Spleen (tissue), 11 donors: ENCODE measurements around the gene LHFPL5. TPM values are rescaled to one million over a fixed set of nuclear protein-coding genes. Genes with fewer than 3 reads are reported as not detected.
A peak's percentile ranks its signal among the peaks of the same experiment; 100 is the strongest.

Experiments used
- DNase-seq: peaks from one replicate; pipeline ENCODE4 v3.0.0-alpha.2; 2020
- H3K27ac ChIP-seq, 8 donors: fragments of 200-600 bp; sonication (generic) in 7 of 8; 1 replicate in 4 of 8; 2 replicates in 4 of 8; pipeline versions ENCODE4 v1.5.0 to v1.8.0; 2016 to 2021; ENCODE audit warnings: inconsistent platforms in 4 of 8, mild to moderate bottlenecking in 4 of 8, moderate library complexity in 1 of 8
- H3K27me3 ChIP-seq, 7 donors: fragments of 200-600 bp; sonication (generic) in 6 of 7; replicated peaks in 1 of 7; 1 replicate in 4 of 7; 2 replicates in 3 of 7; pipeline versions ENCODE4 v1.5.0 to v1.8.0; 2016 to 2021; ENCODE audit warnings: inconsistent platforms in 3 of 7, mild to moderate bottlenecking in 1 of 7
- H3K36me3 ChIP-seq, 6 donors: fragments of 200-600 bp; sonication (generic) in 5 of 6; 1 replicate in 4 of 6; 2 replicates in 2 of 6; pipeline versions ENCODE4 v1.5.0 to v1.8.0; 2016 to 2021; ENCODE audit warnings: inconsistent platforms in 2 of 6
- H3K4me1 ChIP-seq, 6 donors: fragments of 200-600 bp; sonication (generic) in 5 of 6; 1 replicate in 3 of 6; 2 replicates in 3 of 6; pipeline versions ENCODE4 v1.5.0 to v1.8.0; 2016 to 2021; ENCODE audit warnings: inconsistent platforms in 3 of 6
- H3K4me3 ChIP-seq, 8 donors: fragments of 200-600 bp; sonication (generic) in 7 of 8; 1 replicate in 4 of 8; 2 replicates in 4 of 8; pipeline versions ENCODE4 v1.5.0 to v1.8.0; 2016 to 2021; ENCODE audit warnings: inconsistent platforms in 4 of 8, mild to moderate bottlenecking in 4 of 8, moderate library complexity in 2 of 8
- H3K9me3 ChIP-seq, 8 donors: fragments of 200-600 bp; sonication (generic) in 7 of 8; 1 replicate in 4 of 8; 2 replicates in 4 of 8; pipeline versions ENCODE4 v1.5.0 to v1.8.0; 2016 to 2021; ENCODE audit warnings: inconsistent platforms in 4 of 8
- POLR2A ChIP-seq, 3 donors: fragments of 450-650 bp; IDR thresholded peaks; one replicate each; pipeline ENCODE4 v1.5.1; 2017; ENCODE audit warnings: antibody characterized with exemption in 3 of 3, mild to moderate bottlenecking in 1 of 3
- POLR2AphosphoS5 ChIP-seq, 3 donors: sonication (generic); formaldehyde crosslinking; IDR thresholded peaks; one replicate each; pipeline ENCODE4 v1.5.1; 2017; ENCODE audit warnings: antibody characterized with exemption in 3 of 3
- WGBS, 5 donors: extraction: QIAGEN DNeasy Blood & Tissue Kit in 3 of 5; methylation state at CpG; one replicate each; pipeline versions ENCODE4 v1.1.5 to v1.1.7; 2013 to 2018; 5-methylcytosine and 5-hydroxymethylcytosine counted together
- intact Hi-C: fragments of 100-400 bp; cut with DNase I; formaldehyde crosslinking; loops from one replicate; pipeline ENCODE4 v1.15.0; 2023; ENCODE audit warnings: low total_unique reads
- polyA plus RNA-seq, 3 donors: library from polyadenylated mRNA; stranded (reverse); fragments of 200-250 nt; gene quantifications; one replicate each; pipeline ENCODE4 v1.2.1, GENCODE V29; 2013
- total RNA-seq, 7 donors: library from RNA; depleted of rRNA in 3 of 7; stranded (reverse); fragments of >200 nt in 3 of 7; fragmentation: NEBNext Ultra II Directional in 4 of 7; extraction: Animal tissue kit (Norgen Biotek cat#: 25700) in 4 of 7; gene quantifications; one replicate each; pipeline versions ENCODE4 v1.1.0 to v1.2.1, GENCODE V29; 2016 to 2021
- TF ChIP-seq, protein P1 (sequence below), 11 experiments: fragments of 200-600 bp in 7 of 11; fragments of 450-650 bp in 4 of 11; sonication (generic) in 4 of 11; IDR thresholded peaks in 8 of 11; conservative IDR thresholded peaks in 3 of 11; 1 replicate in 7 of 11; 2 replicates in 4 of 11; pipeline versions ENCODE4 v1.4.0 to v1.8.0; 2016 to 2021; ENCODE audit warnings: antibody characterized with exemption in 11 of 11, inconsistent platforms in 4 of 11, mild to moderate bottlenecking in 1 of 11
- donor health status: healthy with polysubstance abuse.
- donor health status: DM: no; HTN: no; CAD: no; lungs with moderate emphysema.
- donor health status: DM: no; HTN: no; CAD: no.
- donor health status: Bipolar disorder and iron deficiency.
- donor health status: healthy.
- donor health status: DM: no; HTN: no; CAD: no.
- donor health status: DM: yes; HTN: yes; CAD: no.

LHFPL5 gene
- total and polyA plus RNA-seq, 10 donors: not detected

DNA sequence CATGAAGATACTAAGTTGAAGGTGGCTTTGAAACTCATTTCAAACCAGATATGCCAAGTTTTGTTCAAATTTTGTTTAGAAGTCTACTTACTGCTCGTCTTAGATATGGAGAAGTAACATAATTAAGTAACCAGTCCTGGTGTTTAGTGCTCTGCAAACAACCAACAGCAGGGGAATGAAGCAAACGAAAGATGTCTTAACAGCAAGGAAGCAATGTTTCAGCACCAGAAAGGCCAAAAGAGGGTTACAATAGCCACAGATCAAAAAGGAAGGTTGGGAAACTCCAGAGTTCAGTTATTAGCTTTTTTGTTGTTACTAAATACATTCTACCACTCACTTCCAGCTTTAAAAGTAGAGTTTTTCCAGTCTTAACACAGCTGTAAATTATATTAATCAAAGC, 45.1 kb downstream of the LHFPL5 start:
- Histone ChIP-seq H3K4me1 (peaks cover 0 to 11% (median 0%) of the 10 kb centered on the region in 6 donors), H3K36me3 (peaks cover 0 to 96% (median 26%) of the 10 kb centered on the region in 6 donors), H3K9me3 (peaks cover 0 to 9% (median 6%) of the 10 kb centered on the region in 8 donors), H3K27ac (peak overlapping the region in 5 of 8 donors; percentile 26 to 66 (median 43)), H3K4me3 (no peak overlapping the region), H3K27me3 (no peaks in the 10 kb centered on the region)
- WGBS, 5 donors: 48 to 75% (median 61%) methylated on average over 2 of the region's 2 CpGs
- intact Hi-C loops: no loop called here
- no peak for TF ChIP-seq POLR2A (IDR thresholded peaks at IDR 0.05)
- TF ChIP-seq, protein P1, sequence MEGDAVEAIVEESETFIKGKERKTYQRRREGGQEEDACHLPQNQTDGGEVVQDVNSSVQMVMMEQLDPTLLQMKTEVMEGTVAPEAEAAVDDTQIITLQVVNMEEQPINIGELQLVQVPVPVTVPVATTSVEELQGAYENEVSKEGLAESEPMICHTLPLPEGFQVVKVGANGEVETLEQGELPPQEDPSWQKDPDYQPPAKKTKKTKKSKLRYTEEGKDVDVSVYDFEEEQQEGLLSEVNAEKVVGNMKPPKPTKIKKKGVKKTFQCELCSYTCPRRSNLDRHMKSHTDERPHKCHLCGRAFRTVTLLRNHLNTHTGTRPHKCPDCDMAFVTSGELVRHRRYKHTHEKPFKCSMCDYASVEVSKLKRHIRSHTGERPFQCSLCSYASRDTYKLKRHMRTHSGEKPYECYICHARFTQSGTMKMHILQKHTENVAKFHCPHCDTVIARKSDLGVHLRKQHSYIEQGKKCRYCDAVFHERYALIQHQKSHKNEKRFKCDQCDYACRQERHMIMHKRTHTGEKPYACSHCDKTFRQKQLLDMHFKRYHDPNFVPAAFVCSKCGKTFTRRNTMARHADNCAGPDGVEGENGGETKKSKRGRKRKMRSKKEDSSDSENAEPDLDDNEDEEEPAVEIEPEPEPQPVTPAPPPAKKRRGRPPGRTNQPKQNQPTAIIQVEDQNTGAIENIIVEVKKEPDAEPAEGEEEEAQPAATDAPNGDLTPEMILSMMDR (IDR thresholded peaks at IDR 0.05 in 8 of 11, conservative IDR thresholded peaks at IDR 0.05 in 3 of 11): no peak
- TF ChIP-seq POLR2AphosphoS5 (IDR thresholded peaks at IDR 0.05): no peak
- DNase-seq: no peak

DNA sequence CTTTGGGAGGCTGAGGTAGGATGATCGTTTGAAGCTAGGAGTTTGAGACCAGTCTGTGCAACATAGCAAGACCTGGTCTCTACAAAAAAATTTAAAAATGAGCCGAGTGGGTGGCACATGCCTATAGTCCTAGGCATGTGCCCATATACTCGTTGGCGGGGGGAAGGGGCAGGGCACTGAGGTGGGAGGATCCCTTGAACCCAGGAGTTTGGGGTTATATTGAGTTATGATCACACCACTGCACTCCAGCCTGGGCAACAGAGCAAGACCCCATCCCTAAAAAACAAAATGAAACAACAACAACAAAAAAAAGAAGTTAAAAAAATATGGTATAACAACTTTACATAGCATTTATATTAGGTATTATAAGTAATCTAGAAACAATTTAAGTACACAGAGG, 47.8 kb downstream of the LHFPL5 start:
- TF ChIP-seq POLR2AphosphoS5 (IDR thresholded peaks at IDR 0.05) (no peak), POLR2A (IDR thresholded peaks at IDR 0.05) (no peak)
- TF ChIP-seq, protein P1 (IDR thresholded peaks at IDR 0.05 in 8 of 11, conservative IDR thresholded peaks at IDR 0.05 in 3 of 11): no peak
- Histone ChIP-seq H3K4me3 (no peak overlapping the region), H3K4me1 (peaks cover 0 to 11% (median 0%) of the 10 kb centered on the region in 6 donors), H3K36me3 (peaks cover 0 to 99% (median 41%) of the 10 kb centered on the region in 6 donors), H3K9me3 (peaks cover 0 to 9% (median 6%) of the 10 kb centered on the region in 8 donors), H3K27me3 (no peaks in the 10 kb centered on the region), H3K27ac (no peak overlapping the region)
- intact Hi-C loops: no loop called here
- DNase-seq: no peak
- 88 to 95% (median 94%) methylated on average over 4 of the region's 4 CpGs for WGBS, 5 donors

DNA sequence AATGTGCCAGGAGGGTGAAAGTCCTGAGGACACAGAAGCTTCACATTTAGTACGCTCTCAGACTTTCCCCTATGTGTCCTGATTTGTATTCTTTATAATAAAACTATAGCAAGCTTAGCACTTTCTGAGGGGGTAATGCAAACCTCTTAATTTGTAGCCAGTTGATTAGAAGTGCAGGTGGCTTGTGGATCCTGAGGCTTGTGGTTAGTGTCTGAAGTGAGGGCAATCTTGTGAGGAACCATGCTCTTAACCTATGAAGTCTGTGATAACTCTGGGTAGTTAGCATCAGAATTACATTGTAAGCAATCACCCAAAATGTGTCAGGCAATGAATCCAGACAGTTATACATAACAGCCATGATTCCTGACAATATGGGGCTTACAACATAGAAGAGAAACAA, 51.1 kb downstream of the LHFPL5 start:
- intact Hi-C loops: no loop called here

DNA sequence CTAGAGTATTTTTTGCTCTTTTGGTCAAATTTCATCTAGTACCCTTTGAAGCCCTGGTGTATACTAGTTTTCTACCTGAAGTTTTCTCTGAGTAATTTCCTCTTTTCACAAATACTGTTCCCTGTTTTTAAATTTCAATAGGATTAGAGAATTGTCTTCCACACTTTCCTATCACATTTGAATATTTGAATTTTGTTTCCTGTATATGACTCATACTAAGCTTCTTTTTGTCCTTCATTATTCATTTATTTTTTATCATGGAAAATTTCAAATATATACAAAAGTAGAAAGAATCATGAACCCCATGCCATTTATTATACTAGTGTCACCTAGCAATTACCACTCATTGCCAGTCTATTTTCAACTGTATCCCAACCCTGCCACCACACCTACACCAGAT, 52.7 kb downstream of the LHFPL5 start:
- H3K36me3 ChIP-seq: peaks cover 0 to 100% (median 53%) of the 10 kb centered on the region in 6 donors
- intact Hi-C loops: no loop called here
- H3K4me1 ChIP-seq: no peaks in the 10 kb centered on the region
- H3K27ac ChIP-seq: no peak overlapping the region
- H3K9me3 ChIP-seq: no peaks in the 10 kb centered on the region
- H3K27me3 ChIP-seq: no peaks in the 10 kb centered on the region
- H3K4me3 ChIP-seq: no peak overlapping the region
- DNase-seq: no peak
- no peak for TF ChIP-seq POLR2A (IDR thresholded peaks at IDR 0.05)
- no peak for TF ChIP-seq POLR2AphosphoS5 (IDR thresholded peaks at IDR 0.05)
- TF ChIP-seq, protein P1 (IDR thresholded peaks at IDR 0.05 in 8 of 11, conservative IDR thresholded peaks at IDR 0.05 in 3 of 11): no peak

More for the DNA sequence above, 51.1 kb downstream of the LHFPL5 start:
- TF ChIP-seq POLR2AphosphoS5 (IDR thresholded peaks at IDR 0.05) (no peak), POLR2A (IDR thresholded peaks at IDR 0.05) (no peak)
- TF ChIP-seq, protein P1 (IDR thresholded peaks at IDR 0.05 in 8 of 11, conservative IDR thresholded peaks at IDR 0.05 in 3 of 11): no peak
- H3K27ac ChIP-seq: no peak overlapping the region
- no peaks in the 10 kb centered on the region for H3K27me3 ChIP-seq
- no peak overlapping the region for H3K4me3 ChIP-seq
- DNase-seq: no peak
- peaks cover 0 to 100% (median 52%) of the 10 kb centered on the region in 6 donors for H3K36me3 ChIP-seq
- H3K9me3 ChIP-seq: no peaks in the 10 kb centered on the region
- 88 to 100% (median 97%) methylated on average over 1 of the region's 1 CpG for WGBS, 5 donors
- H3K4me1 ChIP-seq: peaks cover 0 to 2% (median 0%) of the 10 kb centered on the region in 6 donors
